H1 (cell line): Measurements from ENCODE around the gene USB1. TPM values are rescaled to one million over a fixed set of nuclear protein-coding genes. Genes with fewer than 3 reads are reported as not detected.

Experiments
- CTCF ChIA-PET: fragments of 300-600 bp; sonication (Branson Sonifier 250); formaldehyde crosslinking; loops from one replicate; lab custom pipeline; 2021; ENCODE audit not compliant: partially characterized antibody; lab: Charles Lee
- POLR2A ChIA-PET: fragments of 300-600 bp; sonication (Branson Sonifier 250); formaldehyde crosslinking; loops from one replicate; lab custom pipeline; 2021; ENCODE audit warnings: inconsistent platforms; ENCODE audit not compliant: partially characterized antibody; lab: Charles Lee
- DNase-seq, 2 experiments: peaks; one replicate each; pipeline versions ENCODE4 v3.0.0 to v3.0.0-alpha.2; 2010 to 2022; ENCODE audit warnings: low spot score in 2 of 2, low read depth in 1 of 2, mixed read lengths in 1 of 2
- FAIRE-seq: peaks from 2 replicates; lab custom pipeline; 2011; peaks lifted over from hg19 to GRCh38; lab: Jason Lieb, UNC
- H2AFZ ChIP-seq: 2 replicates; pipeline ENCODE4 v1.8.1; 2012; ENCODE audit warnings: low read length, inconsistent platforms
- H2AK5ac ChIP-seq: 2 replicates; pipeline ENCODE4 v1.6.1; 2013; ENCODE audit warnings: low read depth, low read length
- H2BK120ac ChIP-seq: replicated peaks from 2 replicates; pipeline ENCODE3; 2013; ENCODE audit warnings: low read depth, low read length, inconsistent platforms
- H2BK12ac ChIP-seq: 2 replicates; pipeline ENCODE4 v1.6.1; 2013; ENCODE audit warnings: low read depth, low read length
- H2BK15ac ChIP-seq: 2 replicates; pipeline ENCODE4 v1.6.1; 2013; ENCODE audit warnings: low read length
- H2BK20ac ChIP-seq: 2 replicates; pipeline ENCODE4 v1.6.1; 2013; ENCODE audit warnings: low read length
- H2BK5ac ChIP-seq: 2 replicates; pipeline ENCODE4 v1.6.1; 2013; ENCODE audit warnings: low read depth, low read length
- H3K14ac ChIP-seq: 2 replicates; pipeline ENCODE4 v1.6.1; 2013; ENCODE audit warnings: inconsistent platforms; ENCODE audit not compliant: insufficient read length
- H3K18ac ChIP-seq: 2 replicates; pipeline ENCODE4 v1.6.1; 2013; ENCODE audit warnings: low read length; ENCODE audit errors: extremely low read depth
- H3K23ac ChIP-seq: 2 replicates; pipeline ENCODE4 v1.6.1; 2013; ENCODE audit warnings: inconsistent platforms; ENCODE audit not compliant: insufficient read length
- H3K23me2 ChIP-seq: 2 replicates; pipeline ENCODE4 v1.6.1; 2013; ENCODE audit warnings: low read depth, low read length
- H3K27ac ChIP-seq: 2 replicates; pipeline ENCODE4 v1.6.1; 2011; ENCODE audit warnings: low read depth, low read length, inconsistent platforms
- H3K27me3 ChIP-seq, 4 experiments: replicated peaks in 1 of 4; 1 replicate in 1 of 4; 2 replicates in 3 of 4; pipeline versions ENCODE4 v1.6.1 to v1.8.1; 2011 to 2013; ENCODE audit warnings: low read length in 3 of 4, mild to moderate bottlenecking in 3 of 4, inconsistent platforms in 2 of 4, mixed read lengths in 2 of 4, moderate library complexity in 1 of 4; ENCODE audit not compliant: control insufficient read depth in 3 of 4, insufficient read depth in 3 of 4; ENCODE audit errors: extremely low read depth in 1 of 4
- H3K36me3 ChIP-seq, 4 experiments: 2 replicates each; pipeline versions ENCODE4 v1.6.1 to v1.8.1; 2011 to 2013; ENCODE audit warnings: mild to moderate bottlenecking in 4 of 4, low read length in 3 of 4, moderate library complexity in 2 of 4, control low read depth in 1 of 4, inconsistent platforms in 1 of 4; ENCODE audit not compliant: insufficient read depth in 4 of 4, control insufficient read depth in 2 of 4
- H3K4ac ChIP-seq: replicated peaks from 2 replicates; pipeline ENCODE3; 2013; ENCODE audit warnings: low read length, low read depth, mixed read lengths, inconsistent platforms; ENCODE audit not compliant: insufficient read length
- H3K4me1 ChIP-seq, 4 experiments: replicated peaks in 1 of 4; 1 replicate in 1 of 4; 2 replicates in 3 of 4; pipeline versions ENCODE4 v1.6.1 to v1.8.1; 2011 to 2013; ENCODE audit warnings: low read length in 3 of 4, inconsistent platforms in 2 of 4, mixed read lengths in 1 of 4; ENCODE audit not compliant: insufficient read depth in 4 of 4, control insufficient read depth in 3 of 4
- H3K4me2 ChIP-seq, 2 experiments: 2 replicates each; pipeline versions ENCODE4 v1.6.1 to v1.8.1; 2011 to 2013; ENCODE audit warnings: low read depth in 2 of 2, low read length in 2 of 2, control low read depth in 1 of 2, inconsistent platforms in 1 of 2, mild to moderate bottlenecking in 1 of 2; ENCODE audit not compliant: insufficient read depth in 1 of 2
- H3K4me3 ChIP-seq, 4 experiments: fragments of 200-600, 300-600 bp in 1 of 4; sonication (generic), shearing (Covaris generic), sonication (Bioruptor Twin) in 1 of 4; 2 replicates each; pipeline versions ENCODE4 v1.5.1 to v1.8.1; 2011 to 2016; ENCODE audit warnings: low read length in 4 of 4, low read depth in 3 of 4, control low read depth in 2 of 4, inconsistent platforms in 2 of 4, mild to moderate bottlenecking in 2 of 4, mixed read lengths in 1 of 4, moderate library complexity in 1 of 4; ENCODE audit not compliant: insufficient read depth in 2 of 4; ENCODE audit errors: extremely low read depth in 1 of 4
- H3K56ac ChIP-seq: replicated peaks from 2 replicates; pipeline ENCODE3; 2013; ENCODE audit warnings: low read depth, mild to moderate bottlenecking, mixed read lengths, low read length, inconsistent platforms; ENCODE audit not compliant: insufficient read length
- H3K79me1 ChIP-seq: 2 replicates; pipeline ENCODE4 v1.6.1; 2013; ENCODE audit warnings: low read depth, low read length, control low read depth
- H3K79me2 ChIP-seq, 2 experiments: 2 replicates each; pipeline versions ENCODE4 v1.6.1 to v1.8.1; 2012 to 2013; ENCODE audit warnings: low read length in 2 of 2, mild to moderate bottlenecking in 2 of 2, inconsistent platforms in 1 of 2; ENCODE audit not compliant: insufficient read depth in 2 of 2, control insufficient read depth in 1 of 2
- H3K9ac ChIP-seq, 4 experiments: replicated peaks in 1 of 4; 1 replicate in 1 of 4; 2 replicates in 3 of 4; pipeline versions ENCODE4 v1.6.1 to v1.8.1; 2011 to 2013; ENCODE audit warnings: low read depth in 3 of 4, low read length in 3 of 4, control low read depth in 2 of 4, mild to moderate bottlenecking in 2 of 4, moderate library complexity in 2 of 4, inconsistent platforms in 1 of 4; ENCODE audit errors: extremely low read depth in 1 of 4
- H3K9me3 ChIP-seq, 2 experiments: 2 replicates each; pipeline versions ENCODE4 v1.6.1 to v1.8.1; 2012 to 2013; ENCODE audit warnings: mild to moderate bottlenecking in 2 of 2, moderate library complexity in 2 of 2, control low read depth in 1 of 2, inconsistent platforms in 1 of 2, low read depth in 1 of 2, low read length in 1 of 2, mixed read lengths in 1 of 2; ENCODE audit not compliant: insufficient read depth in 2 of 2
- H4K20me1 ChIP-seq, 2 experiments: replicated peaks in 1 of 2; 2 replicates each; pipeline versions ENCODE3 to v1.8.1; 2011 to 2013; ENCODE audit warnings: inconsistent platforms in 2 of 2, low read length in 2 of 2, mild to moderate bottlenecking in 1 of 2; ENCODE audit not compliant: insufficient read depth in 2 of 2, control insufficient read depth in 1 of 2
- H4K5ac ChIP-seq: 2 replicates; pipeline ENCODE4 v1.6.1; 2013; ENCODE audit warnings: low read length, low read depth, mixed read lengths, inconsistent platforms; ENCODE audit not compliant: insufficient read length
- H4K8ac ChIP-seq: 2 replicates; pipeline ENCODE4 v1.8.0; 2013; ENCODE audit warnings: mild to moderate bottlenecking, moderate library complexity, low read length, inconsistent platforms; ENCODE audit not compliant: insufficient read depth; ENCODE audit errors: extremely low read depth
- H4K91ac ChIP-seq: replicated peaks from 2 replicates; pipeline ENCODE3; 2013; ENCODE audit warnings: low read length, mixed read lengths, inconsistent platforms; ENCODE audit not compliant: insufficient read length
- BRCA1 ChIP-seq: IDR thresholded peaks from 2 replicates; pipeline ENCODE4 v1.6.1; 2012; ENCODE audit warnings: low read depth, low read length, improper control_type of control experiment
- CEBPB ChIP-seq: IDR thresholded peaks from 2 replicates; pipeline ENCODE4 v1.6.1; 2012; ENCODE audit warnings: low read depth, low read length
- CTCF ChIP-seq, 3 experiments: IDR thresholded peaks; 1 replicate in 2 of 3; 2 replicates in 1 of 3; pipeline versions ENCODE4 v1.5.1 to v1.6.1; 2011; ENCODE audit warnings: low read length in 3 of 3, mild to moderate bottlenecking in 3 of 3, inconsistent platforms in 2 of 3, low read depth in 1 of 3, moderate library complexity in 1 of 3; ENCODE audit not compliant: insufficient read depth in 1 of 3; ENCODE audit errors: control extremely low read depth in 1 of 3
- HDAC2 ChIP-seq, 2 experiments: fragments of 300-600 bp in 1 of 2; sonication (generic) in 1 of 2; IDR thresholded peaks; 2 replicates each; pipeline ENCODE4 v1.6.1; 2011 to 2012; ENCODE audit warnings: low read depth in 2 of 2, low read length in 2 of 2, mild to moderate bottlenecking in 2 of 2, moderate library complexity in 2 of 2, borderline replicate concordance in 1 of 2, inconsistent platforms in 1 of 2
- SIN3A ChIP-seq, 2 experiments: IDR thresholded peaks in 1 of 2; conservative IDR thresholded peaks in 1 of 2; 2 replicates each; pipeline ENCODE4 v1.6.1; 2011 to 2012; ENCODE audit warnings: low read length in 2 of 2, improper control_type of control experiment in 1 of 2, low read depth in 1 of 2, mild to moderate bottlenecking in 1 of 2
- SIX5 ChIP-seq: IDR thresholded peaks from 2 replicates; pipeline ENCODE4 v1.6.1; 2011; ENCODE audit warnings: mild to moderate bottlenecking, low read depth, low read length
- WGBS, 2 experiments: shearing (Covaris generic) in 1 of 2; methylation state at CpG; one replicate each; pipeline versions ENCODE4 v1.1.6 to v1.1.7; 2013 to 2015; ENCODE audit warnings: low lambda C conversion rate in 2 of 2, mixed read lengths in 2 of 2, inconsistent platforms in 1 of 2, low coverage in 1 of 2, missing lambda C conversion rate in 1 of 2; ENCODE audit not compliant: insufficient replicate concordance in 2 of 2, insufficient coverage in 1 of 2, insufficient read length in 1 of 2; ENCODE audit errors: extremely low coverage in 1 of 2, missing lambda C conversion rate in 1 of 2; 5-methylcytosine and 5-hydroxymethylcytosine counted together
- polyA plus RNA-seq, 7 experiments: library from polyadenylated mRNA; depleted of rRNA in 3 of 7; stranded (reverse) in 5 of 7; unstranded in 2 of 7; fragments of >200 nt in 5 of 7; fragments of 200-250 nt in 2 of 7; gene quantifications; 1 replicate in 5 of 7; 2 replicates in 1 of 7; 4 replicates in 1 of 7; pipeline versions ENCODE4 v1.2.1 to v1.2.3, GENCODE V29; 2011 to 2013; ENCODE audit warnings: missing spikeins in 2 of 7, mixed read lengths in 2 of 7
- total RNA-seq: library from RNA; stranded (reverse); fragmentation: NEBNext Ultra II Directional; extraction: Animal tissue kit (Norgen Biotek cat#: 25700); gene quantifications from 2 replicates; pipeline ENCODE4 v1.2.1, GENCODE V29; 2021

Gene USB1
- total and polyA plus RNA-seq, 2 of the 8 experiments (the other 6 are each of a cell fraction or from before 2014, with no cell fraction given), result 65.4 to 75.9 TPM

- no peak overlapping the region for H3K18ac ChIP-seq
- no peak overlapping the region for H2BK20ac ChIP-seq
- H3K4me1 ChIP-seq, result peaks cover 0 to 2% (median 0%) of the 10 kb centered on the region in 4 experiments; a peak in 1 of 7 replicates
- POLR2A ChIA-PET, result no interaction called here
- H3K23ac ChIP-seq, result no peak overlapping the region
- no peak overlapping the region for H4K91ac ChIP-seq
- H3K27ac ChIP-seq, result no peak overlapping the region
- H2BK12ac ChIP-seq, result no peak overlapping the region
- H2BK15ac ChIP-seq, result no peak overlapping the region
- no peaks in the 10 kb centered on the region for H3K79me2 ChIP-seq
- H2AK5ac ChIP-seq, result no peak overlapping the region
- no peak overlapping the region for H3K4ac ChIP-seq
- H3K27me3 ChIP-seq, result no peaks in the 10 kb centered on the region
- no peak for FAIRE-seq
- no peaks in the 10 kb centered on the region for H3K23me2 ChIP-seq
- H3K14ac ChIP-seq, result no peak overlapping the region
- DNase-seq, result no peak
- no peaks in the 10 kb centered on the region for H3K9me3 ChIP-seq
- no peak overlapping the region for H2BK5ac ChIP-seq
- H3K4me3 ChIP-seq, result no peak overlapping the region
- CTCF ChIA-PET, result interaction anchor here (0.7 to 1.4 kb wide), 2 partner anchors 9 to 55 kb away, joined by 3 read pairs; no protein-coding TSS in a partner anchor
- WGBS, 2 experiments, result 96% methylated on average over 13 of the region's 18 CpGs; no CpG with 5 or more reads in 1 of the 2 experiments
- H3K9ac ChIP-seq, result no peak overlapping the region
- peaks cover 7% of the 10 kb centered on the region for H3K79me1 ChIP-seq
- H2BK120ac ChIP-seq, result no peak overlapping the region
- peaks cover 4 to 46% (median 16%) of the 10 kb centered on the region in 4 experiments; a peak in 5 of 8 replicates for H3K36me3 ChIP-seq
- H3K56ac ChIP-seq, result no peak overlapping the region
- H4K8ac ChIP-seq, result no peak overlapping the region
- peaks cover under 1 to 12% of the 10 kb centered on the region in 2 experiments for H4K20me1 ChIP-seq
- TF ChIP-seq CTCF (IDR thresholded peaks at IDR 0.05; ENCODE audit: control extremely low read depth in 1 of 3, insufficient read depth in 1 of 3, low read depth in 1 of 3, low read length in 3 of 3), result no peak
- no peak for TF ChIP-seq BRCA1
- TF ChIP-seq SIN3A (conservative IDR thresholded peaks at IDR 0.05 in 1 of 2, IDR thresholded peaks at IDR 0.05 in 1 of 2; ENCODE audit: low read depth in 1 of 2, low read length in 2 of 2), result no peak
- TF ChIP-seq HDAC2 (IDR thresholded peaks at IDR 0.05; ENCODE audit: borderline replicate concordance in 1 of 2, low read depth in 2 of 2, low read length in 2 of 2), result no peak
- TF ChIP-seq CEBPB, result no peak
- TF ChIP-seq SIX5, result no peak
- TF ChIP-seq, all 59 proteins: peak for 0
- Histone ChIP-seq H2AFZ (no peak overlapping the region), H3K4me2 (no peak overlapping the region), H4K5ac (no peak overlapping the region)
Measured at GRCh38 chr16:58041628-58041955, 40.4 kb downstream of the USB1 start.
